ENCODE data around the gene PDPN. TPM values are rescaled to one million over a fixed set of nuclear protein-coding genes. Genes with fewer than 3 reads are reported as not detected.

PDPN gene
- total and polyA plus RNA-seq, 9 of the 15 experiments (the other 6 are each of a cell fraction or from before 2014, with no cell fraction given) = 0.11 TPM; not detected in 8

DNA sequence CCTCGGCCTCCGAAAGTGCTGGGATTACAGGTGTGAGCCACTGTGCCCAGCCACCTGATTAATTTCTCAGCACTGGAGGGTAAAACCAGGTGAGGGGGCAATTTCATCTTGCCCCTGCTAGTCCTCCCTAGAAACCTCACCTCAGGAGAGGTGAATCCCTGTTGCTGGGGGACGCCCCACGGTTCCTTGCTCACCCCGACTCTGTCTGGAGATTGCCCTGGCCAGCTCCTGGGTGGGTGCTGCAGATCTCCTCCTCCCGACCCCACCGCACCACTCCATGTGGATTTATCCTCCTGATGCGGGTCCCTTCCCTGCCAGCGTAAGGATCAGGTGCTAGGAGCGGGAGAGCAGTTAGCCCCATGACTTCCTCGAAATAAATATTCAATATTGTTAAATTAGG lies 34.9 kb downstream of the PDPN start:
- ChIA-PET POLR2A (interaction anchor here (1.1 kb wide), 1 partner anchor 14 kb away, joined by 3 read pairs; no protein-coding TSS in a partner anchor), CTCF (ENCODE audit: low intra/inter-chr PET ratio) (no interaction called here)
- no peak for TF ChIP-seq KLF6 (CRISPR knock-in tag; IDR thresholded peaks at IDR 0.05; ENCODE audit: borderline replicate concordance)
- no peak overlapping the region for H3K9ac ChIP-seq (ENCODE audit: insufficient read depth in 1 of 2, low read depth in 2 of 2, low read length in 2 of 2)
- 2% methylated on average over 11 of the region's 11 CpGs for WGBS (ENCODE audit: insufficient coverage, low coverage, missing lambda C conversion rate)
- no peaks in the 10 kb centered on the region for H3K9me1 ChIP-seq (ENCODE audit: control insufficient read depth, insufficient read depth, low read length)
- H3K36me3 ChIP-seq (ENCODE audit: control insufficient read depth, insufficient read depth, low read length) = no peaks in the 10 kb centered on the region
- in situ Hi-C loops (cut with MboI) = no loop called here
- no peak overlapping the region for H3K27ac ChIP-seq (ENCODE audit: extremely low read depth, low read depth, low read length)
- FAIRE-seq = no peak
- no peak for DNase-seq (ENCODE audit: extremely low read depth in 1 of 4, low spot score in 3 of 4)
- no peak overlapping the region for H3K4me2 ChIP-seq (ENCODE audit: insufficient read depth, low read length)
- no peaks in the 10 kb centered on the region for H3K9me3 ChIP-seq (replicated peaks; ENCODE audit: control insufficient read depth, insufficient read depth, low read depth, low read length)
- no peaks in the 10 kb centered on the region for H3K4me1 ChIP-seq (replicated peaks in 1 of 2; ENCODE audit: control insufficient read depth in 2 of 2, insufficient read depth in 2 of 2, low read length in 2 of 2)
- BruUV-seq (replicated peaks) = no TSS peak
- H3K27me3 ChIP-seq (ENCODE audit: control insufficient read depth in 2 of 2, insufficient read depth in 2 of 2, low read length in 2 of 2) = peaks cover 16 to 47% of the 10 kb centered on the region in 2 experiments; a peak in 4 of 5 replicates
- H3K79me2 ChIP-seq (ENCODE audit: control insufficient read depth, insufficient read depth, low read length) = no peaks in the 10 kb centered on the region
- no peak for ATAC-seq
- H3K4me3 ChIP-seq = no peak overlapping the region
- H2AFZ ChIP-seq (ENCODE audit: low read depth, low read length) = no peak overlapping the region
- no peaks in the 10 kb centered on the region for H4K20me1 ChIP-seq (replicated peaks; ENCODE audit: control insufficient read depth, insufficient read depth, low read length)
- intact Hi-C loops (cut with micrococcal nuclease) = no loop called here

DNA sequence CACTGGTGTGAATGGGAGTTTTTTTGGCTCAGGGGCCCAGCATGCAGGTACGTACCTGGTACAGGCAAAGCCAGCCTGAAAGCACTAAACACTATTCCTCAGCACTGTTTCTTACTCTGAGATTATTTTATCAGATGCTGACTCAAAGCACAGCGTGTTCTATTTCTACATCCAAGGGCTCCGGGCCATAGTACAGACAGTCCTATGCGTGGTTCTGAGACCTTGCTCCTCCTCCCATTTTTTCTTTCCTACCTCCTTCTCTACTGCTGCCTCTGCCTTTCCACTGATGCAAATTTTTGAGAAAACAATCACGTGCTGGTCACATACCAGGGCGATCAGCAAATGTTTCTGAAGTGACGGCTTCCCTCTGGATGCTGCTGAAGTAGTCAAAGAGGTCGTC lies 36.3 kb downstream of the PDPN start:
- Histone ChIP-seq H3K9ac (ENCODE audit: insufficient read depth in 1 of 2, low read depth in 2 of 2, low read length in 2 of 2) (no peak overlapping the region), H3K4me2 (ENCODE audit: insufficient read depth, low read length) (no peak overlapping the region), H3K27ac (ENCODE audit: extremely low read depth, low read depth, low read length) (no peak overlapping the region), H4K20me1 (replicated peaks; ENCODE audit: control insufficient read depth, insufficient read depth, low read length) (no peaks in the 10 kb centered on the region), H3K9me3 (replicated peaks; ENCODE audit: control insufficient read depth, insufficient read depth, low read depth, low read length) (no peaks in the 10 kb centered on the region), H2AFZ (ENCODE audit: low read depth, low read length) (no peak overlapping the region), H3K9me1 (ENCODE audit: control insufficient read depth, insufficient read depth, low read length) (no peaks in the 10 kb centered on the region), H3K79me2 (ENCODE audit: control insufficient read depth, insufficient read depth, low read length) (no peaks in the 10 kb centered on the region), H3K4me1 (replicated peaks in 1 of 2; ENCODE audit: control insufficient read depth in 2 of 2, insufficient read depth in 2 of 2, low read length in 2 of 2) (no peaks in the 10 kb centered on the region), H3K36me3 (ENCODE audit: control insufficient read depth, insufficient read depth, low read length) (no peaks in the 10 kb centered on the region), H3K4me3 (no peak overlapping the region), H3K27me3 (ENCODE audit: control insufficient read depth in 2 of 2, insufficient read depth in 2 of 2, low read length in 2 of 2) (peaks cover 14 to 52% of the 10 kb centered on the region in 2 experiments; a peak in 4 of 5 replicates)
- WGBS (ENCODE audit: insufficient coverage, low coverage, missing lambda C conversion rate) = 0% methylated on average over 8 of the region's 8 CpGs
- intact Hi-C loops (cut with micrococcal nuclease) (no loop called here), in situ Hi-C loops (cut with MboI) (no loop called here)
- CTCF ChIA-PET (ENCODE audit: low intra/inter-chr PET ratio) = no interaction called here
- no peak for FAIRE-seq
- no peak for ATAC-seq
- POLR2A ChIA-PET = interaction anchor here (1.1 to 1.8 kb wide), 2 partner anchors 10 to 16 kb away, joined by 3 to 6 read pairs; no protein-coding TSS in a partner anchor
- no TSS peak for BruUV-seq (replicated peaks)
- DNase-seq (ENCODE audit: extremely low read depth in 1 of 4, low spot score in 3 of 4) = no peak
- no peak for TF ChIP-seq ASH1L (IDR thresholded peaks at IDR 0.05; ENCODE audit: borderline replicate concordance, low read depth, partially characterized antibody)
- TF ChIP-seq SRSF7 (optimal IDR thresholded peaks at IDR 0.05; ENCODE audit: low read depth, low read length) = no peak
- no peak for TF ChIP-seq RB1 (IDR thresholded peaks at IDR 0.05; ENCODE audit: low read depth)
- no peak for TF ChIP-seq ZNF217 (CRISPR knock-in tag; IDR thresholded peaks at IDR 0.05)
- no peak for TF ChIP-seq TAL1 (IDR thresholded peaks at IDR 0.05)
- no peak for TF ChIP-seq HNRNPL (IDR thresholded peaks at IDR 0.05; ENCODE audit: low read depth, low read length)
- TF ChIP-seq KLF6 (CRISPR knock-in tag; IDR thresholded peaks at IDR 0.05; ENCODE audit: borderline replicate concordance) = no peak
- no peak for TF ChIP-seq SRSF3 (IDR thresholded peaks at IDR 0.05; ENCODE audit: insufficient read depth, low read length)
- no peak for TF ChIP-seq ZNF766 (CRISPR knock-in tag; conservative IDR thresholded peaks at IDR 0.05)
- TF ChIP-seq ESRRA (IDR thresholded peaks at IDR 0.05; ENCODE audit: borderline replicate concordance, low read depth) = no peak

Data from K562 (cell line).